ENCODE data around the gene BLZF1. TPM values are rescaled to one million over a fixed set of nuclear protein-coding genes. Genes with fewer than 3 reads are reported as not detected.
A peak's percentile ranks its signal among the peaks of the same experiment; 100 is the strongest.

The BLZF1 gene
- polyA plus RNA-seq, 2 of the 4 experiments (the other 2 are of a cell fraction): 15.6 to 29.6 TPM

GRCh38 chr1:169326261-169326955 is 41.6 kb upstream of the BLZF1 start (continued):
- TF ChIP-seq MAZ (IDR thresholded peaks at IDR 0.05; ENCODE audit: borderline replicate concordance, low read depth, low read length): no peak
- no peak for TF ChIP-seq CTCF (IDR thresholded peaks at IDR 0.05)
- TF ChIP-seq RAD21 (conservative IDR thresholded peaks at IDR 0.05 in 1 of 2, IDR thresholded peaks at IDR 0.05 in 1 of 2): no peak

GRCh38 chr1:169326956-169327268 is 41.1 kb upstream of the BLZF1 start:
- H3K9me3 ChIP-seq: peaks cover 12% of the 10 kb centered on the region; the same call in 1 of the 3 replicates
- H3K4me3 ChIP-seq: no peak overlapping the region
- H3K4me2 ChIP-seq: peak overlapping the region; percentile 74
- CTCF ChIA-PET: interaction anchor here (2.1 kb wide), 1 partner anchor 723 kb away, joined by 7 read pairs; no protein-coding TSS in a partner anchor
- POLR2A ChIA-PET: no interaction called here
- H3K4me1 ChIP-seq: peaks cover 25% of the 10 kb centered on the region
- DNase-seq (ENCODE audit: low read depth in 1 of 2, low spot score in 1 of 2): peak in 1 of 2 experiments; percentile 23
- FAIRE-seq: no peak
- H3K27ac ChIP-seq: peak overlapping the region in 1 of 2 experiments; percentile 82; a peak in 3 of 6 replicates
- ATAC-seq: peak; percentile 73 to 77; a peak in 5 of 6 replicates
- TF ChIP-seq REST (IDR thresholded peaks at IDR 0.05) (peak; percentile 33; the same call in 1 of the 2 replicates), FOSB (CRISPR knock-in tag; IDR thresholded peaks at IDR 0.05) (no peak)

- H3K9me3 ChIP-seq: peaks cover 12% of the 10 kb centered on the region; the same call in 1 of the 3 replicates
- H3K27ac ChIP-seq: no peak overlapping the region
- peaks cover 25% of the 10 kb centered on the region for H3K4me1 ChIP-seq
- H3K4me2 ChIP-seq: no peak overlapping the region
- no peak for TF ChIP-seq KDM1A (IDR thresholded peaks at IDR 0.05; ENCODE audit: low read depth)
- TF ChIP-seq POLR2A (IDR thresholded peaks at IDR 0.05; ENCODE audit: low read length): no peak
- TF ChIP-seq EP300 (IDR thresholded peaks at IDR 0.05): no peak
- TF ChIP-seq MAFK (IDR thresholded peaks at IDR 0.05; ENCODE audit: partially characterized antibody): no peak
- TF ChIP-seq MAZ (IDR thresholded peaks at IDR 0.05; ENCODE audit: borderline replicate concordance, low read depth, low read length): no peak
- TF ChIP-seq ATOH8 (CRISPR knock-in tag; IDR thresholded peaks at IDR 0.05; ENCODE audit: low read depth): no peak
- TF ChIP-seq HDAC2 (IDR thresholded peaks at IDR 0.05): no peak
- no peak for TF ChIP-seq GATA3 (IDR thresholded peaks at IDR 0.05; ENCODE audit: borderline replicate concordance)
- no peak for TF ChIP-seq RNF2 (IDR thresholded peaks at IDR 0.05; ENCODE audit: borderline replicate concordance, low read depth)
- no peak for TF ChIP-seq ELK1 (IDR thresholded peaks at IDR 0.05; ENCODE audit: low read depth, low read length)
- TF ChIP-seq FOSL2 (IDR thresholded peaks at IDR 0.05): no peak
- no peak for TF ChIP-seq FOSL2 (CRISPR knock-in tag; IDR thresholded peaks at IDR 0.05)
- WGBS (ENCODE audit: missing lambda C conversion rate): 87% methylated on average over 2 of the region's 2 CpGs
- no peak overlapping the region for H3K4me3 ChIP-seq
- FAIRE-seq: peak; percentile 46
- ChIA-PET POLR2A (no interaction called here), CTCF (interaction anchor here (1.4 to 2.1 kb wide), 2 partner anchors 21 to 724 kb away, joined by 4 to 7 read pairs; no protein-coding TSS in a partner anchor)
- no peak for DNase-seq (ENCODE audit: low read depth in 1 of 2, low spot score in 1 of 2)
- ATAC-seq: no peak
These were observed 40.1 kb upstream of the BLZF1 start for GRCh38 chr1:169327875-169328274.
